ENCODE data around the gene ADI1. TPM values are rescaled to one million over a fixed set of nuclear protein-coding genes. Genes with fewer than 3 reads are reported as not detected.

Gene ADI1
- total and polyA plus RNA-seq, 10 of the 15 experiments (the other 5 are each of a cell fraction or from before 2014, with no cell fraction given) = 4.4 to 78.7 (median 17.2) TPM

- ChIA-PET POLR2A (no interaction called here), SMC1A (ENCODE audit: uncharacterized antibody, unreplicated experiment) (no interaction called here), RAD21 (ENCODE audit: unreplicated experiment) (no interaction called here), CTCF (no interaction called here)
- no peak overlapping the region for H3K4me3 ChIP-seq
- H3K9me3 ChIP-seq (replicated peaks; ENCODE audit: control insufficient read depth, insufficient read depth, low read length) = no peaks in the 10 kb centered on the region
- FAIRE-seq = no peak
- DNase-seq (ENCODE audit: low read depth, low spot score) = no peak
- intact Hi-C loops (cut with micrococcal nuclease; ENCODE audit: unreplicated experiment) = no loop called here
- H3K27ac ChIP-seq (ENCODE audit: control insufficient read depth, insufficient read depth) = no peak overlapping the region
- ATAC-seq = no peak
- no peaks in the 10 kb centered on the region for H3K79me2 ChIP-seq (ENCODE audit: control insufficient read depth, insufficient read depth, low read length)
- H3K4me2 ChIP-seq (ENCODE audit: control insufficient read depth, insufficient read depth) = no peak overlapping the region
- no peak overlapping the region for H3K9ac ChIP-seq (ENCODE audit: control insufficient read depth, insufficient read depth, low read length)
- WGBS (ENCODE audit: insufficient coverage, insufficient replicate concordance, low lambda C conversion rate, missing lambda C conversion rate) = 98% methylated on average over 15 of the region's 15 CpGs
- no peaks in the 10 kb centered on the region for H4K20me1 ChIP-seq (ENCODE audit: control insufficient read depth, insufficient read depth)
- BruUV-seq (replicated peaks) = no TSS peak
- H3K36me3 ChIP-seq (ENCODE audit: control insufficient read depth in 2 of 2, insufficient read depth in 2 of 2, low read length in 1 of 2) = peaks cover 2 to 4% of the 10 kb centered on the region in 2 experiments; a peak in 2 of 4 replicates
- H2AFZ ChIP-seq (ENCODE audit: control insufficient read depth, low read depth, low read length) = no peak overlapping the region
- peaks cover 2% of the 10 kb centered on the region; the same call in 1 of the 2 replicates for H3K4me1 ChIP-seq (ENCODE audit: control insufficient read depth, insufficient read depth, low read length)
- no peak for TF ChIP-seq SUPT20H (IDR thresholded peaks at IDR 0.05; ENCODE audit: borderline replicate concordance, control insufficient read depth, low read depth, low read length)
- no peak for TF ChIP-seq BCLAF1 (IDR thresholded peaks at IDR 0.05)
- no peak for TF ChIP-seq PBX3 (IDR thresholded peaks at IDR 0.05; ENCODE audit: insufficient replicate concordance, low read depth, low read length)
- no peak for TF ChIP-seq BHLHE40 (IDR thresholded peaks at IDR 0.05; ENCODE audit: borderline replicate concordance in 1 of 2, low read depth in 2 of 2, low read length in 1 of 2)
- no peak for TF ChIP-seq POLR2AphosphoS2 (IDR thresholded peaks at IDR 0.05; ENCODE audit: low read depth, low read length)
- in situ Hi-C loops (cut with MboI) = loop anchor here (25.0 kb wide), 1 partner anchor 1355 kb away; no protein-coding TSS in a partner anchor
- H3K27me3 ChIP-seq (replicated peaks in 1 of 2; ENCODE audit: control insufficient read depth in 2 of 2, insufficient read depth in 2 of 2, low read length in 1 of 2) = no peaks in the 10 kb centered on the region
Observed at GRCh38 chr2:3467654-3468053, 51.7 kb downstream of the ADI1 start.
